ENCODE data around the gene PCDHGC3.

The PCDHGC3 gene

GRCh38 chr5:141441571-141442170, 34.1 kb upstream of the PCDHGC3 start:
- Histone ChIP-seq H3K4me2 (ENCODE audit: insufficient read depth, low read length) (no peak overlapping the region), H4K20me1 (ENCODE audit: insufficient read depth, low read length) (no peaks in the 10 kb centered on the region), H3K36me3 (ENCODE audit: insufficient read depth, low read length) (no peaks in the 10 kb centered on the region), H2AFZ (ENCODE audit: low read depth, low read length) (no peak overlapping the region), H3K27ac (ENCODE audit: low read length) (no peak overlapping the region), H3K27me3 (ENCODE audit: insufficient read depth, low read length, poor library complexity) (no peaks in the 10 kb centered on the region), H3K9ac (ENCODE audit: low read depth, low read length) (no peak overlapping the region), H3K79me2 (ENCODE audit: insufficient read depth, low read length) (no peaks in the 10 kb centered on the region), H3K9me3 (ENCODE audit: insufficient read depth, low read length, severe bottlenecking) (no peaks in the 10 kb centered on the region), H3K4me1 (ENCODE audit: insufficient read depth, low read length) (no peaks in the 10 kb centered on the region), H3K4me3 (ENCODE audit: low read depth in 1 of 2, low read length in 2 of 2) (no peak overlapping the region)
- no peak for TF ChIP-seq EZH2 (IDR thresholded peaks at IDR 0.05; ENCODE audit: borderline replicate concordance, low read depth, low read length, severe bottlenecking)
- no peak for ATAC-seq (ENCODE audit: insufficient read depth, low read depth)
- DNase-seq, result no peak

GRCh38 chr5:141465351-141465750, 10.4 kb upstream of the PCDHGC3 start:
- no peaks in the 10 kb centered on the region for H3K9me3 ChIP-seq (ENCODE audit: insufficient read depth, low read length, severe bottlenecking)
- no peak for ATAC-seq (ENCODE audit: insufficient read depth, low read depth)
- H3K4me1 ChIP-seq (ENCODE audit: insufficient read depth, low read length), result no peaks in the 10 kb centered on the region
- no peak for DNase-seq
- no peak overlapping the region for H3K4me3 ChIP-seq (ENCODE audit: low read depth in 1 of 2, low read length in 2 of 2)
- H2AFZ ChIP-seq (ENCODE audit: low read depth, low read length), result no peak overlapping the region
- H3K36me3 ChIP-seq (ENCODE audit: insufficient read depth, low read length), result no peaks in the 10 kb centered on the region
- H3K27ac ChIP-seq (ENCODE audit: low read length), result no peak overlapping the region
- no peaks in the 10 kb centered on the region for H4K20me1 ChIP-seq (ENCODE audit: insufficient read depth, low read length)
- no peak overlapping the region for H3K9ac ChIP-seq (ENCODE audit: low read depth, low read length)
- TF ChIP-seq CTCF (IDR thresholded peaks at IDR 0.05; ENCODE audit: borderline replicate concordance, extremely low read depth, low read length, poor library complexity, severe bottlenecking) (no peak), EZH2 (IDR thresholded peaks at IDR 0.05; ENCODE audit: borderline replicate concordance, low read depth, low read length, severe bottlenecking) (no peak)
- H3K79me2 ChIP-seq (ENCODE audit: insufficient read depth, low read length), result no peaks in the 10 kb centered on the region
- no peaks in the 10 kb centered on the region for H3K27me3 ChIP-seq (ENCODE audit: insufficient read depth, low read length, poor library complexity)
- H3K4me2 ChIP-seq (ENCODE audit: insufficient read depth, low read length), result no peak overlapping the region

GRCh38 chr5:141476132-141476911, 556 bp downstream of the PCDHGC3 start:
- no peaks in the 10 kb centered on the region for H3K79me2 ChIP-seq (ENCODE audit: insufficient read depth, low read length)
- TF ChIP-seq EZH2 (IDR thresholded peaks at IDR 0.05; ENCODE audit: borderline replicate concordance, low read depth, low read length, severe bottlenecking) (no peak), CTCF (IDR thresholded peaks at IDR 0.05; ENCODE audit: borderline replicate concordance, extremely low read depth, low read length, poor library complexity, severe bottlenecking) (no peak)
- DNase-seq (peak; percentile 11), ATAC-seq (ENCODE audit: insufficient read depth, low read depth) (peak; percentile 39)
- peak overlapping the region; percentile 69 for H3K4me2 ChIP-seq (ENCODE audit: insufficient read depth, low read length)
- H3K9ac ChIP-seq (ENCODE audit: low read depth, low read length), result peak overlapping the region; percentile 47
- no peaks in the 10 kb centered on the region for H3K36me3 ChIP-seq (ENCODE audit: insufficient read depth, low read length)
- H4K20me1 ChIP-seq (ENCODE audit: insufficient read depth, low read length), result no peaks in the 10 kb centered on the region
- H3K4me3 ChIP-seq (ENCODE audit: low read depth in 1 of 2, low read length in 2 of 2), result peak overlapping the region; percentile 12 to 61; a peak in 3 of 4 replicates
- peaks cover 17% of the 10 kb centered on the region; the same call in 1 of the 2 replicates for H3K4me1 ChIP-seq (ENCODE audit: insufficient read depth, low read length)
- no peak overlapping the region for H3K27ac ChIP-seq (ENCODE audit: low read length)
- H3K27me3 ChIP-seq (ENCODE audit: insufficient read depth, low read length, poor library complexity), result peaks cover 15% of the 10 kb centered on the region
- H2AFZ ChIP-seq (ENCODE audit: low read depth, low read length), result peak overlapping the region; percentile 62
- no peaks in the 10 kb centered on the region for H3K9me3 ChIP-seq (ENCODE audit: insufficient read depth, low read length, severe bottlenecking)

GRCh38 chr5:141477044-141477575, 1.3 kb downstream of the PCDHGC3 start:
- no peaks in the 10 kb centered on the region for H3K36me3 ChIP-seq (ENCODE audit: insufficient read depth, low read length)
- no peaks in the 10 kb centered on the region for H4K20me1 ChIP-seq (ENCODE audit: insufficient read depth, low read length)
- no peaks in the 10 kb centered on the region for H3K9me3 ChIP-seq (ENCODE audit: insufficient read depth, low read length, severe bottlenecking)

More at GRCh38 chr5:141477044-141477575, 1.3 kb downstream of the PCDHGC3 start:
- Histone ChIP-seq H3K27ac (ENCODE audit: low read length) (no peak overlapping the region), H2AFZ (ENCODE audit: low read depth, low read length) (no peak overlapping the region), H3K4me3 (ENCODE audit: low read depth in 1 of 2, low read length in 2 of 2) (peak overlapping the region in 1 of 2 experiments; percentile 61; a peak in 2 of 4 replicates), H3K4me1 (ENCODE audit: insufficient read depth, low read length) (peaks cover 17% of the 10 kb centered on the region; the same call in 1 of the 2 replicates), H3K79me2 (ENCODE audit: insufficient read depth, low read length) (no peaks in the 10 kb centered on the region), H3K27me3 (ENCODE audit: insufficient read depth, low read length, poor library complexity) (peaks cover 15% of the 10 kb centered on the region), H3K4me2 (ENCODE audit: insufficient read depth, low read length) (peak overlapping the region; percentile 69; the same call in 1 of the 2 replicates), H3K9ac (ENCODE audit: low read depth, low read length) (no peak overlapping the region)
- TF ChIP-seq CTCF (IDR thresholded peaks at IDR 0.05; ENCODE audit: borderline replicate concordance, extremely low read depth, low read length, poor library complexity, severe bottlenecking) (no peak), EZH2 (IDR thresholded peaks at IDR 0.05; ENCODE audit: borderline replicate concordance, low read depth, low read length, severe bottlenecking) (no peak)
- ATAC-seq (ENCODE audit: insufficient read depth, low read depth) (no peak), DNase-seq (no peak)

Data from DND-41 (cell line).